Cardiac septum (tissue), 1 donor: ENCODE data around the gene ZNF524. TPM values are rescaled to one million over a fixed set of nuclear protein-coding genes. Genes with fewer than 3 reads are reported as not detected.
"Not testable (repeated sequence)": the region's sequence is repeated elsewhere in the genome, so short reads cannot be mapped to it uniquely, and the experiment has no call there.

Experiments used
- DNase-seq: peaks from one replicate; pipeline ENCODE4 v3.0.0-alpha.2; 2020; ENCODE audit warnings: low spot score
- intact Hi-C: fragments of 100-400 bp; cut with DNase I; formaldehyde crosslinking; loops from one replicate; pipeline ENCODE4 v1.14.0; 2022
- long read RNA-seq: library from polyadenylated mRNA; unstranded; transcript quantifications from one replicate; pipeline ENCODE4 v2.0.0, GENCODE V29; 2021
- total RNA-seq: library from RNA; stranded (reverse); fragmentation: NEBNext Ultra II Directional; extraction: Animal tissue kit (Norgen Biotek cat#: 25700); gene quantifications from one replicate; pipeline ENCODE4 v1.2.1, GENCODE V29; 2021
- donor health status: DM: no; HTN: no; CAD: no.

The ZNF524 gene, protein sequence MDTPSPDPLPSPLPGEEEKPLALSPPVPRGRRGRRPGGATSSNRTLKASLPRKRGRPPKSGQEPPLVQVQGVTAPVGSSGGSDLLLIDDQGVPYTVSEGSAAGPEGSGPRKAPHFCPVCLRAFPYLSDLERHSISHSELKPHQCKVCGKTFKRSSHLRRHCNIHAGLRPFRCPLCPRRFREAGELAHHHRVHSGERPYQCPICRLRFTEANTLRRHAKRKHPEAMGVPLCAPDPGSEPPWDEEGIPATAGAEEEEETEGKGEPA
- 13.7 TPM for total RNA-seq
- long read RNA-seq, transcript ZNF524-203 (1 exons, 1,260 nt): minor isoform, 5 of 31 reads
- long read RNA-seq, transcript ZNF524-201 (2 exons, 1,102 nt): major isoform, 26 of 31 reads
- long read RNA-seq, partial matches to known transcripts: 0 of 31 reads
- long read RNA-seq, other reads (novel, unspliced or antisense): 0 of 31 reads

DNA sequence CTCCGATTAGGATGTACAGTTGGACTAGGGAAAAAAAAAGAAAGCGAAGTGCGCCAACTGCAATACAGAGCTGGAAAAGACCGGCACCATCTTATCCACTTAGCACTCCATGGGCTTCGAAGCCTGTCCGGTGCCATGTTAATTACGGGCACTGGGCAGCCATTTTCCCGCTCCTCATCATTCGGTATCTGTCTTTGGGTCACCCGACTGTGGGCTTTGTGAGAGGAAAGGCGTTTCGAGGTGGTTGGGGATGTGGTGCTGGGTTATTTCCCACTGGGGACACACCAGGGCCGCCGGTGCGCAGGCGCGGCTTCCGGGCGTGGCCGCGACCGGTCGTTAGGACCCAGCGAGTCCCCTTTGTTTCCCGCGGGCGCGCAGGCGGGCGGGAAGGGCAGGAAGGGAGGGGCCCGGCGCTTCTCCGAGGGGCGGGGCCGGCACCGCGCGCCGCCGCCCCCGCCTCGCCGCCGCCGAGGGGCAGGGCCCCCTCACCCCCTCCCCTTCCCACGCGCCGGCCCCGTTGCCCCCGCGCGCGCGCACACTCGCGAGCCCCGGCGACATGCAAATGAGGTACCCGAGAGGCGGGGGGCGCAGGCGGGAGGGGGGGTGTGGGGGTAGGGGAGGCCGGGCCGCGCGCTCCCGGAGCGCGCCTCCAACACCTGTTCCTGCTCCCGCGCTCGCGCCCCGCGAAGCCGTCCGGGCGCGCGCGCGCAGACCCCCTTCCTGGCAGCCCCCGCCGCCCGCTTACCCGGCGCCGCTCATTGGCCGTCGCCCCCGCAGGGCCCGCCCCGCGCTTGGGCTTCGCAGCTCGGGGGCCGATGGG is at the start of gene ZNF524:
Gene ZNF524 (plus strand): TSS at position 447 of the 820 bp plus-strand sequence. CDS start 1,825 bp downstream, outside the sequence.
- DNase-seq: peak; percentile 95
- intact Hi-C loops: loop anchor here (2.0 kb wide), 2 partner anchors 83 to 123 kb away; partner anchors contain the start of gene ZNF628

DNA sequence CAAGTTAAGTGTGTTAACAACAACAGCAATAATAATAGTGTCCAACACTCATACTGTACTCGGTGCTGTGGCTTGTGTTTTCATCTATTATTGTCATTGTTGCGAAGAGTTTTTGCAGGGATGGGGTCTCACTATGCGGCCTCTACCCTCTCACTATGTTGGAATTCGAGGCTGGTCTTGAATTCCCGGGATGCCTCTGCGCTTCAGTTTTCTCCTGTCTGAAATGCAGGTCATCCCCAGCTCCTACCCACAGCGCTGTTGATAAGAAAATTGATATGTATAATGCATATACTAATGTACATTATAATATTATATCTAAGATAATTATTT is 49.8 kb upstream of the ZNF524 start:
- intact Hi-C loops: no loop called here

DNA sequence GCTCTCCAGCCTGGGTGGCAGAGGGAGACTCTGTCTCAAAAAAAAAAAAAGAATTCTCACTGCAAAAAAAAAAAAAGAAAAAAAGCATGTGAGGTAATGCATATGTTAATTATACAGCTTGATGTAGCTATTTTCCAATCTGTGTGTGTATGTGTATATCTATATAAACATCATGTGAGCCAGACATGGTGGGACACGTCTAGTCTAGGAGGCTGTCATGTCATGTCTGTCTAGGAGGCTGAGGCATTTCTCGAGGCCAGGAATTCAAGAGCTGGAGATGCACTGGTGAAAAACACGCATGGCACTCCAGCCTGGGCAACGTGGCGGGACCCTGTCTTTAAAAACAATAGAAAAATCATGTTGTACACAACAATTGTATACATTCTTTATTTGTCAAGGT is 47.9 kb upstream of the ZNF524 start:
- intact Hi-C loops: no loop called here
- no peak for DNase-seq

More for the DNA sequence above, 49.8 kb upstream of the ZNF524 start:
- no peak for DNase-seq

DNA sequence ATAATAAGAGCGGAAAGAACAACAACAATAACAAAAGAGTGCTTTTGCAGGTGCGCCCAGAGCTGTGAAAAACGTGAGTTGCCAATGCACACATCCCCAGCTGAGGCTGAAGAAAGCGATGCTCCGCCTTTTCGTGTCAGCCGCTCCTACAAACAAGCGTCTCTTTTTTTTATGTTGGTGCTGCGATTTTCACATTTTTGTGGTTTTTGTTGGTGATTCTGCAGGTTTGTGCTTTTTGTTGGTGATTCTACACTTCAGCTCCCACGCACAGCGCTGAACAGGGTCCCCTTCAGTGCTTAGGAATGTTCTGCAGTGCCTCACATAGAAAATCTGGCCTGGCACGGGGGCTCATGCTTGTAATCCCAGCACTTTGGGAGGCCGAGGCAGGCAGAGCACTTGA is 47.5 kb upstream of the ZNF524 start:
- intact Hi-C loops: no loop called here
- DNase-seq: no peak

DNA sequence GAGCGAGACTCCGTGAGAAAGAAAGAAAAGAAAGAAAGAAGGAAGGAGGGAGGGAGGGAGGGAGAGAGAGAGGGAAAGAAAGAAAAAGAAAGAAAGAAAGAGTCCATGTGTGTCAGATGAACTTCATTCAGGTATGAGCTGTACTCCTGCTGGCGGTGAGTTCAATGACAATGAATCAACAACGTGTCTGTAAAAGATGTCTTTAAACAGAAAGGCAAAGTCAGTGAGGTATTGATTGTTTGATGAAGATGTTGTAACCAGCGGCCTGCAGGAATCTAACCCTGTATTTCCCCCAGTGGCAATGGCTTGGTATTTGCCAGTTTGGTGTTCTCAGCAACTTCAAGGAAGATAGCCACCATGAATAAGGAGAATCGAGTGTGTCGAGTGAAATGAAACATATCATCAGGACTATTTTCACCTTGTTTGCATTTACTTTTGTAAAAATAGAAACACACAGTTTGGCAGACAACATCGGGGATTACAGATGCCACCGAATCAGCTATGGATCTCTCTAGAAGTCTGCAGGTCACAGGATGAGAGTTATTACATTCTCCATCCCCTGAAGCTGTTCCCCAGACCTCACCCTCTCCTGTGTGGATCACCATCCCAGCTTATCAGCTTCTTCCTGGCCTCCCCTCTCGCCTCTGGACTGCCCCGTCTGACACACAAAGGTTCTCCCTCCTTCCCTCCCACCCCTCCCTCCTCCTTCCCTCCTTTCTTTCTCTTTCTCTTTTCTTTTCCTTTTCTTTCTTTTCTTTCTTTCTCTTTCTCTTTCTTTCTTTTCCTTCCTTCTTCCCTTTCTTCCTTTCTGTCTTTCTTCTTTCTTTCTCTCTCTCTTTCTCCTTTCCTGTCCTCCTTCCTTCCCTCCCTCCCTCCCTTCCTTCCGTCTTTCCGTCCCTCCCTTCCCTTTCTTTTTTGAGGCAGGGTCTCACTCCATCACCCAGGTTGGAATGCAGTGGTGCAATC is 46.6 kb upstream of the ZNF524 start:
- DNase-seq: no peak
- intact Hi-C loops: no loop called here

DNA sequence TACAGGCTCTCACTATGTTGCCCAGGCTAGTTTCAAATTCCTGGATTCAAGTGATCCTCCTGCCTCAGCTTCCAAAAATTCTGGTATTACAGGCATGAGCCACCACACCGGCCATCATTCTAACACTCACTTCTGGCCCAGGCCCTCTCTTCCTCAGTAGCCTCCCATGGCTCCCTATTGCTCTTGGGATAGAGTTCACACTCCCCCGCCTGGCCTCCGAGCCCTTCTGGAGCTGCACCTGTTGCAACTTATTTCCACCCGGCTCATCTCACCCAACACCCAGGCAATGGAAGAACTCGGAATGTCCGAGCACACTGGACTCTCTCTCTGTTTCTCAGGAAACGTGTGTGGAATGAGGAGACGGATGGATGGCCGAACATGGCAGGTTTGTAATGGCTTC is 45.8 kb upstream of the ZNF524 start:
- intact Hi-C loops: no loop called here
- no peak for DNase-seq

DNA sequence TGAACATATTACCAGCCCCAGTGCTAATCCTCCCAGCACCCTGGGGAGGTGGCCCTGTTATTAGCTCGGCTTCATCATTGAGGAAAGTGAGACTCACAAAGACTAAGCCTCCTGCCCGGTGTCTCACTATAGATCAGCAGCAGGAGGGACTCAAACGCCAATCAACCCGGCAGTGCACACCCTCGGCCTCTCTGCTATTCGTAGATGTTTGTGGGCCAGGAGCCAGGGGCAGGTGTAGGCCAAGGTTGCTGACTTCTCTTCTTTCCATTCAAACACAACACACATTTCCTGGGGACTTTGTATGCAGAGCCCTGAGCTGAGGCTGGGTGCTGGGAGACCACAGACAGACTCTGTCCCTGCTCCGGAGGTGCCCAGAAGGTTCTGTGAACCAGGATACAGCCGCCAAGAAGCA is 45.3 kb upstream of the ZNF524 start:
- no peak for DNase-seq
- intact Hi-C loops: no loop called here

DNA sequence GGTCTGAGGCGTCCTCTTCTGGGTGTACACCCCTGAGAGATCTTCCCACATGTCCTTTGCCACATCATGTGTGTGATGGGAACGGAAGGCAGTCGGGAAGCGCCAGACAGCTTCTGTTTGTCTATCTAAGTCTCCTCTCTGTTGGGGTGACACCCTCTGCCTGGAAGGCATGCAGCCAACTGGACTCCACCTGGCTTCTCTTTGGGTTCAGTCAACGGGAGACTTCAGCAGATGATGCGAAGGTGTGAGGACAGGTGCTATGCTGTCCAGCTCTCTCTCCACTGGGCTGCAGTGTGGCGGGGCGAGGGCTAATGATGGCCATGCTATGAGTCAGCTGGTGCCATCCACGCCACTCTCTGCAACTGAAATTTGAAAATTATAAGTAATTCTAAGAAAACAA is 40.4 kb upstream of the ZNF524 start:
- intact Hi-C loops: loop anchor here (5.0 kb wide), 1 partner anchor 32 kb away; no protein-coding TSS in a partner anchor
- DNase-seq: no peak

DNA sequence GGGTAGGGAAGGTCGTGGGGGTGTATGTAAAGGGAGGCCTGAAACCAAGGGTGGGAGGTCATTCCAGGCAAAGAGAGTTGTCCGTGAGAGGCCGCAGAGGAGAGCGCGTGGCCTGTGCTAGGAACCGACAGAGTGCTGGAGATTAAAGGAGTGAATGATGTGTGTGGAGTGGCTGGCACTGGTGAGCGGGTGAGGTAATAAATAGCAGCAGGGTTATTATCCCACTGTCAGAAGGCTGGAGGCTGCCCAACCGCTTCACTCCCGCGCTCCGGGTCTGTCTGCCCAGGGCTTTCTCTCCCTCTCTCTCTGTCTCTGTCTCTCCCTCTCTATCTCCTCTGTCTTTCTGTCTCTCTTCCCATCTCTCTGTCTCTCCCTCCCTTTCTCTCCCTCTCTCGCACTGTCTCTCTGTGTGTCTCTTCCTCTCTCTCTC is 36.8 kb upstream of the ZNF524 start:
- intact Hi-C loops: loop anchor here (5.0 kb wide), 1 partner anchor 36 kb away; no protein-coding TSS in a partner anchor
- DNase-seq: peak; percentile 88

DNA sequence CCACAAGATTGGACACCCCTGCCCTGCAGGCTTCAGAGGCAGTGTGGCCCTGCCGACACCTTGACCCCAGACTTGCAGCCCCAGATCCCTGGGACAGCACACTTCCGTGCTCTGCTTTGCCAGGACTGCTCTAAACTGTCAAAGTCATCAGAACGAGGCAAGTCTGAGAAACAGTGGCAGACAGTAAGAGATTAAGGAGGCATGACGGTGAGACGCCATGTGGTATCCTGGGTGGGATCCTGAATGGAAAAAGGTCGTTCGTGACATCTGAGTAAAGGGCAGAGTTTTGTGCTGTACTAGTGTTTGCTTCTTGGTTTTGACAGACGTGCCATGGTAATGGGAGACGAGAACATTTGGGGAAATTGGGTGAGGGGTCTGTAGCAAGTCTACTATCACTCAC is 33.3 kb upstream of the ZNF524 start:
- DNase-seq: no peak
- intact Hi-C loops: no loop called here

DNA sequence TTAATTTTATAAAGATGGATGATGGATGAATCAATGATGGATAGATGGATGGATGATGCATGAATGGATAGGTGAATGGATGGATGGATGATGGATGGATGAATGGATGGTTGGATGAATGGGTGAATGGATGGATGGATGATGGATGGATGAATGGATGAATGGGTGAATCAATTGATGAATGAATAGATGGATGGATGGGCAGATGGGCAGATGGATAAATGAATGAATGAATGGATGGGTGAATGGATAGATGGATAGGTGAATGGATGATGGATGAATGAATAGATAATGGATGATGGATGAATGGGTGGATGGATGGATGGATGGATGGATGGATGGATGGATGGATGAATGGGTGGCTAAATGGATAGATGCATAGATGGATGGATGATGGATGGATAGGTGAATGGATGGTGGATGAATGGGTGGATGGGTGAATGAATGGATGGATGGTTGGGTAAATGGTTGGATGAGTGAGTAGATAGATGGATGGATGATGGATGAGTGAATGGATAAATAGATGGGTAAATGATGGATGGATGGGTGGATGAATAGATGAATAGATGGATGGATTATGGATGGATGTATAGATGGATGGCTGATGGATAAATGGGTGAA is 32.3 kb upstream of the ZNF524 start:
- no peak for DNase-seq
- intact Hi-C loops: no loop called here

DNA sequence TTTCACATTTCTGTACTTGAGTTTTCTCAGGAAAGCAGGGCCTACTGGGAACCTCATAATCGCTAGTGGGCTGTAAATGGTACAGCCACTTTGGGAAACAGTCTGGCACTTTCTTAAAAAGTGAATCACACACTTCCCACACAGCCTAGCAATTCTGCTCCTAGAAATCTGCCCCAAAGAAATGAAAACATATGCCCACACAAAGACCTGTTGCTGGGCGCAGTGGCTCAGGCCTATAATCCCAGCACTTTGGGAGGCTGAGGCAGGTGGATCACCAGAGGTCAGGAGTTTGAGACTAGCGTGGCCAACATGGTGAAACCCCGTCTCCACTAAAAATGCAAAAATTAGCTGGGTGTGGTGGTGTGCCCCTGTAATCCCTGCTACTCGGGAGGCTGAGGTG is 30.6 kb upstream of the ZNF524 start:
- intact Hi-C loops: not testable (repeated sequence)

DNA sequence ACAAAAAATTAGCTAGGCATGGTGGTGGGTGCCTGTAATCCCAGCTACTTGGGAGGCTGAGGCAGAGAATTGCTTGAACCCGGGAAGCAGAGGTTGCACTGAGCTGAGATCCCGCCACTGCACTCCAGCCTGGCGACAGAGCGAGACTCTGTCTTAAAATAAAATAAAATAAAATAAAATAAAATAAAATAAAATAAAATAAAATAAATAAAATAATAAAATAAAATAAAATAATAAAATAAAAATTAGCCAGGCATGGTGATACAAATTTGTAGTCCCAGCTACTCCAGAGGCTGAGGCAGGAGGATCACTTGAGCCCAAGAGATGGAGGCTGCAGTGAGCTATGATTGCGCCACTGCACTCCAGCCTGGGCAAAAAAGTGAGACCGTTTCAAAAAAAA is 26.2 kb upstream of the ZNF524 start:
- intact Hi-C loops, DNase-seq: not testable (repeated sequence)

More for the DNA sequence above, 30.6 kb upstream of the ZNF524 start:
- DNase-seq: not testable (repeated sequence)

DNA sequence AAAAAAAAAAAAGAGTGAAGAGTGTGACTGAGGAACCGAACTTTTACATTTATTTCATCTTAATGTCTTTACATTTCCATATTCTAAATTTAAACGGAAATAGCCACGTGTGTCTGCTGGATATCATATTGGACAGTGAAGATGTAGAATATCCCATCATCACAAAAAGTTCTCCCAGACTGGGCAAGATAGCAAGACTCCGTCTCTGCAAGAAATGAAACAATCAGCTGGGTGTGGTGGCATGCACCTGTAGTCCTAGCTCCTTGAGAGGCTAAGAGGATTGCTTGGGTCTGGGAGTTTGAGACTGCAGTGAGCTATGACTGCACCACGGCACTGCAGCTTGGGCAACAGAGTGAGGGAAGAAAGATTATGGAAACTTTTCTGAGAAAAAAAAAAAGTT is 23.3 kb upstream of the ZNF524 start:
- intact Hi-C loops: no loop called here
- DNase-seq: no peak

DNA sequence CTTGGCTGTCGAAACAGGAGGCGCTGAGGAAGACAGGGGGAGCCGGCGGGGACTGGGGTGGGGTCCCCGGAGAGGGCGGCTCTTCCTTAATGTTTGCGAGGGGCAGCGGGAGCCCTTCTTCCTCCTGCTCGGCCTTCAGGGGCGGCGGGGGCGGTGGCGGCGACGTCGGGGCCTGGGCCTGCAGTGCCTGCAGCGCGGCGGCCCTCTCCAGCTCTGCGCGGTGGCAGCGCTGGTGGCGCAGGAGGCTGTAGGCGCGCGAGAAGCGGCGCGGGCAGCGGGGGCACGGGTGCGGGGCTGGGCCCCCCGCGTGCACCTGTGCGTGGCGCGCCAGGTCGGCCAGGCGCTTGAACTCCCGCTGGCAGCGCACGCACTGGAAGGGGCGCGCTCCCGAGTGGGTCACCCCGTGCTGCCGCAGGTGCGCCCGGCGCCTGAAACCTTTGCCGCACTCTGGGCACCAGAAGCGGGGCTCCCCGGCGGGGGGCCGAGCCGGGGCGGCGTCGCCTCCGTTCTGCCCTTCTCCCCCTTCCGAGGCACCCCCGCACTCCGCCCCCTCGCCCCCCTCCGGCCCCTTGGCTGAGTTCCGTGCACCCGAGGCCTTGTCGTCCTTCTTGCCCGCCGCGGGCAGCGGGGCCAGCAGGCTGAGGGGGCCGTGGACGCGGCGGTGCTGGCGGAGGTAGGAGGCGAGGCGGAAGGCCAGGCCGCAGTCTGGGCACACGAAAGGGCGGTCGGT is 21.9 kb upstream of the ZNF524 start:
- intact Hi-C loops: no loop called here
- DNase-seq: no peak

DNA sequence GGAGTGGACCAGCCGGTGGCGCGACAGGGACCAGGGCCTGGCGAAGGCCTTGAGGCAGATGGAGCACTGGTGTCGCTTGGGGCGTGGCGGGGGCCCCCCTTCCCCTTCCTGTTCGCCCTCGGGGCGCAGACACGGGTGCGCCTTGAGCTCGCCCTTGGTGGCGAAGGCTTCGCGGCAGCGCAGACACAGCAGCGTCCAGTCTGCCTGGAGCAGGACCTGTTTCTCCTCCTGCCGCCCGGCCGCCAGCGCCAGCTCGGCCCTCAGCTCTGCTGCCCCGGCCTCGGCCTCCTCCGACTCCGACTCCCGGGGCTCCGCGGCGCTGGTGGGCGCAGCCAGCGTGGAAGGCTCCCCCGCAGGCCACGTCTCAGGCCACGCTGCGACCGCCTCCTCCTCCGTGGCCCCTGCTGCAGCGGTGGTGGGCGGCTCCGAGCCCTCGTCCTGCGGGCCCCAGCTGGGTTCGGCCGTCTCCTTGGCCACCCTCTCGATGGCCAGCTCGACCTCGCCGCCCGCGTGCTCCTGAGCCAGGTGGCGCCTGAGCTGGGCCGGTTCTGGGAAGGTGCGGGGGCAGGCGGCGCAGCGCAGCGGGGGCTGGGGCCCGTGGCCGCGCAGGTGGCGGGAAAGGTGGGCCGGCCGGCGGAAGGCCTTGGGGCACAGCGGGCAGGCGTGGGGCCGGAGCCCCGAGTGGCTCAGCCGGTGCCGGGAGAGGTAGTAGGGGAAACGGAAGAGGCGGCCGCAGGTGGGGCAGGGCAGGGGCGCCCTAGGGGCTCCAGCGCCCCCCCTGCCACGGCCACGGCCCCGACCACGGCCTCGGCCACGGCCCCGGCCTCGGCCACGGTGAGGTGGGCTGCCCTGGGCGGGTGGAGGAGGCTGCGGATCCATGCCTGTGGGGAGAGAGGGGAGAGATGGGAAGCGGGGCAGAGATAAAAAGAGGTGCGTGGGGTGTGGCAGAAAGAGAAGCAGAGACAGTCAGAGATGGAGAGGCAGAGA is 21.0 kb upstream of the ZNF524 start:
- no peak for DNase-seq
- intact Hi-C loops: no loop called here
